BLaER1 treated with 17β-estradiol and CSF1 and Interleukin-3, amounts not matched to agents 10 nM and 100 nM (cell line): ENCODE data around the gene PIAS1.
"Not testable (repeated sequence)": the region's sequence is repeated elsewhere in the genome, so short reads cannot be mapped to it uniquely, and the experiment has no call there.

ENCODE experiments used
- H3K27ac ChIP-seq, 11 experiments: shearing (Covaris generic); formaldehyde crosslinking; 2 replicates each; pipeline ENCODE4 v1.8.1; 2022
- H3K27me3 ChIP-seq, 11 experiments: shearing (Covaris generic); formaldehyde crosslinking; 2 replicates each; pipeline ENCODE4 v1.8.1; 2022
- H3K36me3 ChIP-seq, 11 experiments: shearing (Covaris generic); formaldehyde crosslinking; 2 replicates each; pipeline ENCODE4 v1.8.1; 2022
- H3K4me1 ChIP-seq, 10 experiments: shearing (Covaris generic); formaldehyde crosslinking; 2 replicates each; pipeline ENCODE4 v1.8.1; 2022
- H3K4me2 ChIP-seq, 11 experiments: shearing (Covaris generic); formaldehyde crosslinking; 2 replicates each; pipeline ENCODE4 v1.8.1; 2022
- H3K4me3 ChIP-seq, 10 experiments: shearing (Covaris generic); formaldehyde crosslinking; 2 replicates each; pipeline ENCODE4 v1.8.1; 2022
- H3K9ac ChIP-seq, 11 experiments: shearing (Covaris generic); formaldehyde crosslinking; 2 replicates each; pipeline ENCODE4 v1.8.1; 2022
- H3K9me3 ChIP-seq, 11 experiments: shearing (Covaris generic); formaldehyde crosslinking; replicated peaks in 1 of 11; 2 replicates each; pipeline ENCODE4 v1.8.1; 2022
- H4K20me1 ChIP-seq, 11 experiments: shearing (Covaris generic); formaldehyde crosslinking; 2 replicates each; pipeline ENCODE4 v1.8.1; 2022
- Cebpa-rat ChIP-seq, 11 experiments: shearing (Covaris generic); IDR thresholded peaks; 2 replicates each; pipeline ENCODE4 v1.8.1; 2022

PIAS1 gene

GRCh38 chr15:68229386-68230156, 175.5 kb downstream of the PIAS1 start, which contains the start of gene CLN6:
Gene CLN6, minus strand, starts transcription at chr15:68229728. Its CDS starts 144 bp downstream, at chr15:68229584.
- peaks cover 77 to 86% (median 82%) of the 10 kb centered on the region in 10 experiments for H3K4me1 ChIP-seq
- peak within 1 kb of the TSS; percentile 70 to 99 (median 78) for H3K4me3 ChIP-seq
- peak within 1 kb of the TSS; percentile 86 to 98 (median 91) for H3K9ac ChIP-seq
- H4K20me1 ChIP-seq, result peaks cover 1 to 40% (median 25%) of the 10 kb centered on the region in 11 experiments; a peak in 19 of 22 replicates
- H3K9me3 ChIP-seq, result no peaks in the 10 kb centered on the region
- H3K36me3 ChIP-seq, result no peaks in the 10 kb centered on the region
- peak within 1 kb of the TSS; percentile 74 to 99 (median 94) for H3K27ac ChIP-seq
- no peaks in the 10 kb centered on the region for H3K27me3 ChIP-seq
- H3K4me2 ChIP-seq, result peak within 1 kb of the TSS; percentile 84 to 99 (median 93)
- TF ChIP-seq Cebpa-rat (IDR thresholded peaks at IDR 0.05), result no peak

GRCh38 chr15:68230157-68231100, 176.3 kb downstream of the PIAS1 start:
- Histone ChIP-seq H4K20me1 (peaks cover 0 to 34% (median 19%) of the 10 kb centered on the region in 11 experiments; a peak in 14 of 22 replicates), H3K9me3 (no peaks in the 10 kb centered on the region), H3K27me3 (no peaks in the 10 kb centered on the region), H3K4me2 (peak overlapping the region; percentile 84 to 97 (median 92)), H3K27ac (peak overlapping the region; percentile 74 to 99 (median 94); a peak in 21 of 22 replicates), H3K4me3 (peak overlapping the region; percentile 70 to 99 (median 78)), H3K36me3 (no peaks in the 10 kb centered on the region), H3K9ac (peak overlapping the region; percentile 86 to 98 (median 91)), H3K4me1 (peaks cover 69 to 80% (median 74%) of the 10 kb centered on the region in 10 experiments)
- no peak for TF ChIP-seq Cebpa-rat (IDR thresholded peaks at IDR 0.05)

GRCh38 chr15:68231102-68231818, 177.1 kb downstream of the PIAS1 start:
- Histone ChIP-seq H3K9me3 (peaks cover 0 to 4% (median 0%) of the 10 kb centered on the region in 11 experiments; a peak in 2 of 22 replicates), H3K27ac (0 out of 22 replicates have a peak overlapping the region, but pooled peaks of 1 of the 11 experiments have one; percentile 95), H3K4me3 (no peak overlapping the region), H3K4me2 (peak overlapping the region; percentile 76 to 97 (median 90); a peak in 17 of 22 replicates), H3K36me3 (no peaks in the 10 kb centered on the region), H3K27me3 (no peaks in the 10 kb centered on the region), H3K9ac (peak overlapping the region in 2 of 11 experiments; percentile 17 to 91; a peak in 2 of 22 replicates), H4K20me1 (peaks cover 0 to 25% (median 18%) of the 10 kb centered on the region in 11 experiments; a peak in 13 of 22 replicates), H3K4me1 (peaks cover 61 to 72% (median 66%) of the 10 kb centered on the region in 10 experiments)
- TF ChIP-seq Cebpa-rat (IDR thresholded peaks at IDR 0.05), result no peak

- no peaks in the 10 kb centered on the region for H3K27me3 ChIP-seq
- H4K20me1 ChIP-seq, result peaks cover 0 to 14% (median 11%) of the 10 kb centered on the region in 11 experiments; a peak in 13 of 22 replicates
- no peaks in the 10 kb centered on the region for H3K36me3 ChIP-seq
- H3K4me2 ChIP-seq, result peak overlapping the region; percentile 43 to 92 (median 71); a peak in 21 of 22 replicates
- peak overlapping the region in 7 of 11 experiments; percentile 0 to 51 (median 23); a peak in 5 of 22 replicates for H3K27ac ChIP-seq
- peaks cover 52 to 65% (median 60%) of the 10 kb centered on the region in 10 experiments for H3K4me1 ChIP-seq
- no peak for TF ChIP-seq Cebpa-rat (IDR thresholded peaks at IDR 0.05)
- H3K4me3 ChIP-seq, result no peak overlapping the region
- H3K9ac ChIP-seq, result no peak overlapping the region
- H3K9me3 ChIP-seq, result peaks cover 0 to 6% (median 0%) of the 10 kb centered on the region in 11 experiments; a peak in 5 of 22 replicates
These were observed 178.3 kb downstream of the PIAS1 start for GRCh38 chr15:68232449-68232848.

GRCh38 chr15:68232937-68233336, 178.8 kb downstream of the PIAS1 start:
- H3K36me3 ChIP-seq, result no peaks in the 10 kb centered on the region
- peaks cover 0 to 6% (median 0%) of the 10 kb centered on the region in 11 experiments; a peak in 5 of 22 replicates for H3K9me3 ChIP-seq
- no peak for TF ChIP-seq Cebpa-rat (IDR thresholded peaks at IDR 0.05)
- H3K4me3 ChIP-seq, result no peak overlapping the region
- peaks cover 47 to 64% (median 60%) of the 10 kb centered on the region in 10 experiments for H3K4me1 ChIP-seq
- peak overlapping the region in 7 of 11 experiments; percentile 0 to 55 (median 23); a peak in 5 of 22 replicates for H3K27ac ChIP-seq
- no peaks in the 10 kb centered on the region for H3K27me3 ChIP-seq
- peak overlapping the region; percentile 52 to 92 (median 71); a peak in 21 of 22 replicates for H3K4me2 ChIP-seq
- 0 out of 22 replicates have a peak overlapping the region, but pooled peaks of 1 of the 11 experiments have one; percentile 18 for H3K9ac ChIP-seq
- H4K20me1 ChIP-seq, result peaks cover 0 to 9% (median 8%) of the 10 kb centered on the region in 11 experiments; a peak in 13 of 22 replicates

- Histone ChIP-seq H3K36me3 (no peaks in the 10 kb centered on the region), H3K9ac (no peak overlapping the region), H3K27me3 (no peaks in the 10 kb centered on the region), H3K4me2 (peak overlapping the region in 9 of 11 experiments; percentile 37 to 76 (median 59); a peak in 15 of 22 replicates), H3K27ac (peak overlapping the region in 4 of 11 experiments; percentile 50 to 61 (median 58); a peak in 7 of 22 replicates), H3K9me3 (peaks cover 0 to 6% (median 0%) of the 10 kb centered on the region in 11 experiments; a peak in 5 of 22 replicates), H4K20me1 (no peaks in the 10 kb centered on the region; a peak in 1 of 22 replicates), H3K4me3 (no peak overlapping the region), H3K4me1 (peaks cover 49 to 66% (median 59%) of the 10 kb centered on the region in 10 experiments)
- no peak for TF ChIP-seq Cebpa-rat (IDR thresholded peaks at IDR 0.05)
These were observed 179.9 kb downstream of the PIAS1 start for GRCh38 chr15:68234060-68234459.

- Histone ChIP-seq H3K4me2 (peak overlapping the region in 2 of 11 experiments; percentile 59 to 76; a peak in 4 of 22 replicates), H3K4me1 (peaks cover 49 to 66% (median 59%) of the 10 kb centered on the region in 10 experiments), H3K27ac (peak overlapping the region in 1 of 11 experiments; percentile 61; a peak in 2 of 22 replicates)
- H4K20me1 ChIP-seq, H3K27me3 ChIP-seq, H3K9ac ChIP-seq, H3K36me3 ChIP-seq, H3K9me3 ChIP-seq, H3K4me3 ChIP-seq: not testable (repeated sequence)
These were observed 180.4 kb downstream of the PIAS1 start for GRCh38 chr15:68234520-68234919.
